Tibial nerve (tissue), 3 donors: Measurements from ENCODE around the gene FAM181A.

ENCODE experiments used
- CTCF ChIP-seq, 5 experiments: fragments of 200-600 bp in 3 of 5; fragments of 450-650 bp in 2 of 5; sonication (generic) in 3 of 5; IDR thresholded peaks; one replicate each; pipeline ENCODE4 v1.5.1; 2016 to 2019; ENCODE audit warnings: antibody characterized with exemption in 5 of 5, mild to moderate bottlenecking in 3 of 5, moderate library complexity in 2 of 5
- POLR2A ChIP-seq, 2 donors: fragments of 450-650 bp; IDR thresholded peaks; one replicate each; pipeline ENCODE4 v1.6.1; 2017; ENCODE audit warnings: antibody characterized with exemption in 2 of 2, mild to moderate bottlenecking in 2 of 2, moderate library complexity in 2 of 2

DNA sequence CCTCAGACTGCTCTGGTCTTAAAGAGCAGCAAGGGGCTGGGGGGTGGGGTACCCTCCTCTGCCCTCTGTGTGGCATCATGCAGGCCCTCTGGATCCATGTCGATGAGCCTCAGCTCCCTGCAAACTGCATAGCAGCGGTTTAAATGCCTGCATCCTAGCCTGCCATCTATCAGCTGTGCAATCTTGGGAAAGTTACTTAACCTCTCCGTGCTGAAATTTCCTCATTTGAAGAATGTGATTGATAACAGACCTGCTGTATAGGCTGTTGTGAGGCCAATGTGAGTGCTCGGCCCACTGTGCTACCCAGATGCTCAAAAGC is 3.8 kb downstream of the FAM181A start:
- TF ChIP-seq POLR2A (IDR thresholded peaks at IDR 0.05) (no peak), CTCF (IDR thresholded peaks at IDR 0.05) (no peak)
